ENCODE results near the gene CRYBG1. TPM values are rescaled to one million over a fixed set of nuclear protein-coding genes. Genes with fewer than 3 reads are reported as not detected.

CRYBG1 gene
- total RNA-seq, 4 donors from 2014 or later, result 54.5 to 66.4 (median 59.8) TPM

- H3K36me3 ChIP-seq, result no peaks in the 10 kb centered on the region
- no peaks in the 10 kb centered on the region for H3K4me1 ChIP-seq
- no peaks in the 10 kb centered on the region for H3K9me3 ChIP-seq
- H3K27ac ChIP-seq, result no peak overlapping the region
- TF ChIP-seq POLR2A (IDR thresholded peaks at IDR 0.05), result no peak
- TF ChIP-seq CTCF (IDR thresholded peaks at IDR 0.05), result no peak
- no peak overlapping the region for H3K4me3 ChIP-seq
- DNase-seq, result no peak
- H3K27me3 ChIP-seq, result no peaks in the 10 kb centered on the region
Observed at GRCh38 chr6:106411056-106411455, 50.5 kb downstream of the CRYBG1 start.

GRCh38 chr6:106411643-106412200 is 51.2 kb downstream of the CRYBG1 start:
- TF ChIP-seq POLR2A (IDR thresholded peaks at IDR 0.05) (no peak), CTCF (IDR thresholded peaks at IDR 0.05) (no peak)
- Histone ChIP-seq H3K27ac (peak overlapping the region in 1 of 4 donors; percentile 21), H3K9me3 (no peaks in the 10 kb centered on the region), H3K27me3 (no peaks in the 10 kb centered on the region), H3K4me1 (no peaks in the 10 kb centered on the region), H3K36me3 (no peaks in the 10 kb centered on the region), H3K4me3 (no peak overlapping the region)
- DNase-seq, result peak in 1 of 3 donors; percentile 46

- H3K27ac ChIP-seq, result no peak overlapping the region
Observed at GRCh38 chr6:106413016-106413415, 52.5 kb downstream of the CRYBG1 start.

GRCh38 chr6:106413722-106414121 is 53.2 kb downstream of the CRYBG1 start:
- no peak overlapping the region for H3K27ac ChIP-seq
- H3K4me1 ChIP-seq, result no peaks in the 10 kb centered on the region
- H3K36me3 ChIP-seq, result no peaks in the 10 kb centered on the region
- no peaks in the 10 kb centered on the region for H3K9me3 ChIP-seq
- TF ChIP-seq POLR2A (IDR thresholded peaks at IDR 0.05) (no peak), CTCF (IDR thresholded peaks at IDR 0.05) (no peak)
- no peak overlapping the region for H3K4me3 ChIP-seq
- no peak for DNase-seq
- H3K27me3 ChIP-seq, result no peaks in the 10 kb centered on the region

More at GRCh38 chr6:106413016-106413415, 52.5 kb downstream of the CRYBG1 start:
- no peaks in the 10 kb centered on the region for H3K4me1 ChIP-seq
- no peaks in the 10 kb centered on the region for H3K36me3 ChIP-seq
- no peaks in the 10 kb centered on the region for H3K27me3 ChIP-seq
- H3K4me3 ChIP-seq, result no peak overlapping the region
- TF ChIP-seq POLR2A (IDR thresholded peaks at IDR 0.05), result no peak
- TF ChIP-seq CTCF (IDR thresholded peaks at IDR 0.05), result no peak
- no peaks in the 10 kb centered on the region for H3K9me3 ChIP-seq
- no peak for DNase-seq

- Histone ChIP-seq H3K27me3 (no peaks in the 10 kb centered on the region), H3K4me1 (no peaks in the 10 kb centered on the region), H3K9me3 (no peaks in the 10 kb centered on the region), H3K4me3 (no peak overlapping the region), H3K27ac (no peak overlapping the region), H3K36me3 (no peaks in the 10 kb centered on the region)
- TF ChIP-seq POLR2A (IDR thresholded peaks at IDR 0.05) (no peak), CTCF (IDR thresholded peaks at IDR 0.05) (no peak)
- no peak for DNase-seq
Observed at GRCh38 chr6:106415921-106416320, 55.4 kb downstream of the CRYBG1 start.
